ENCODE results near the gene KSR2.
A peak's percentile ranks its signal among the peaks of the same experiment; 100 is the strongest.
"Not testable (repeated sequence)": the region's sequence is repeated elsewhere in the genome, so short reads cannot be mapped to it uniquely, and the experiment has no call there.

The KSR2 gene

GRCh38 chr12:117860787-117861290 is 108.0 kb downstream of the KSR2 start:
- not testable (repeated sequence) for DNase-seq (ENCODE audit: low read depth in 2 of 2, low spot score in 1 of 2)

- DNase-seq (ENCODE audit: low read depth in 2 of 2, low spot score in 1 of 2): no peak
These were observed 108.7 kb downstream of the KSR2 start for GRCh38 chr12:117860111-117860510.

GRCh38 chr12:117857632-117858612 is 110.9 kb downstream of the KSR2 start:
- peak; percentile 27 to 32 for DNase-seq (ENCODE audit: low read depth in 2 of 2, low spot score in 1 of 2)

- not testable (repeated sequence) for DNase-seq (ENCODE audit: low read depth in 2 of 2, low spot score in 1 of 2)
These were observed 111.7 kb downstream of the KSR2 start for GRCh38 chr12:117857139-117857538.

- no peak for DNase-seq (ENCODE audit: low read depth in 2 of 2, low spot score in 1 of 2)
These were observed 113.6 kb downstream of the KSR2 start for GRCh38 chr12:117855165-117855564.

- no peak for DNase-seq (ENCODE audit: low read depth in 2 of 2, low spot score in 1 of 2)
These were observed 114.3 kb downstream of the KSR2 start for GRCh38 chr12:117854339-117855012.

- no peak for DNase-seq (ENCODE audit: low read depth in 2 of 2, low spot score in 1 of 2)
These were observed 115.2 kb downstream of the KSR2 start for GRCh38 chr12:117853600-117853999.

GRCh38 chr12:117850048-117850447 is 118.7 kb downstream of the KSR2 start:
- DNase-seq (ENCODE audit: low read depth in 2 of 2, low spot score in 1 of 2): no peak

- no peak for DNase-seq (ENCODE audit: low read depth in 2 of 2, low spot score in 1 of 2)
These were observed 121.4 kb downstream of the KSR2 start for GRCh38 chr12:117847371-117847770.

GRCh38 chr12:117845271-117845904 is 123.4 kb downstream of the KSR2 start:
- no peak for DNase-seq (ENCODE audit: low read depth in 2 of 2, low spot score in 1 of 2)

GRCh38 chr12:117844114-117844830 is 124.5 kb downstream of the KSR2 start:
- no peak for DNase-seq (ENCODE audit: low read depth in 2 of 2, low spot score in 1 of 2)

GRCh38 chr12:117842630-117843029 is 126.2 kb downstream of the KSR2 start:
- no peak for DNase-seq (ENCODE audit: low read depth in 2 of 2, low spot score in 1 of 2)

- no peak for DNase-seq (ENCODE audit: low read depth in 2 of 2, low spot score in 1 of 2)
These were observed 126.6 kb downstream of the KSR2 start for GRCh38 chr12:117842220-117842619.

- no peak for DNase-seq (ENCODE audit: low read depth in 2 of 2, low spot score in 1 of 2)
These were observed 131.1 kb downstream of the KSR2 start for GRCh38 chr12:117837737-117838050.

- peak; percentile 12 to 66 for DNase-seq (ENCODE audit: low read depth in 2 of 2, low spot score in 1 of 2)
These were observed 131.6 kb downstream of the KSR2 start for GRCh38 chr12:117836999-117837736.

- DNase-seq (ENCODE audit: low read depth in 2 of 2, low spot score in 1 of 2): no peak
These were observed 132.3 kb downstream of the KSR2 start for GRCh38 chr12:117836476-117836875.

GRCh38 chr12:117835156-117835555 is 133.6 kb downstream of the KSR2 start:
- DNase-seq (ENCODE audit: low read depth in 2 of 2, low spot score in 1 of 2): no peak

- no peak for DNase-seq (ENCODE audit: low read depth in 2 of 2, low spot score in 1 of 2)
These were observed 136.0 kb downstream of the KSR2 start for GRCh38 chr12:117832459-117833457.

GRCh38 chr12:117830471-117830870 is 138.3 kb downstream of the KSR2 start:
- DNase-seq (ENCODE audit: low read depth in 2 of 2, low spot score in 1 of 2): no peak
